SK-N-SH treated with all-trans-retinoic acid at 6 μM for 48 hours (cell line): ENCODE data around the gene POLR2I.

Source experiments
- ARNTL ChIP-seq: fragments of 450-650 bp; formaldehyde crosslinking; IDR thresholded peaks from 2 replicates; pipeline ENCODE4 v1.5.0; 2020; ENCODE audit warnings: low read depth, mild to moderate bottlenecking, moderate library complexity, borderline replicate concordance
- BACH2 ChIP-seq: fragments of 250-450 bp; sonication (Bioruptor Pico); IDR thresholded peaks from 2 replicates; pipeline ENCODE4 v1.9.0; 2021; ENCODE audit warnings: mild to moderate bottlenecking, borderline replicate concordance
- CREB5 ChIP-seq: fragments of 250-450 bp; sonication (Bioruptor Pico); IDR thresholded peaks from 2 replicates; pipeline ENCODE4 v1.5.1; 2020; ENCODE audit warnings: low read depth, mild to moderate bottlenecking, moderate library complexity
- ESRRG ChIP-seq: fragments of 250-450 bp; sonication (Bioruptor Pico); IDR thresholded peaks from 2 replicates; pipeline ENCODE4 v1.6.1; 2021; ENCODE audit warnings: mild to moderate bottlenecking
- GLIS3 ChIP-seq: fragments of 250-450 bp; sonication (Bioruptor Pico); IDR thresholded peaks from 2 replicates; pipeline ENCODE4 v1.5.0; 2020; ENCODE audit warnings: mild to moderate bottlenecking, moderate library complexity
- ISL1 ChIP-seq: fragments of 250-450 bp; sonication (Bioruptor Pico); IDR thresholded peaks from 2 replicates; pipeline ENCODE4 v2.1.2; 2022; ENCODE audit warnings: mild to moderate bottlenecking, moderate library complexity
- OSR1 ChIP-seq: fragments of 250-450 bp; sonication (Bioruptor Pico); IDR thresholded peaks from 2 replicates; pipeline ENCODE4 v1.8.0; 2022; ENCODE audit warnings: moderate library complexity, mild to moderate bottlenecking, inconsistent platforms
- PATZ1 ChIP-seq: fragments of 250-450 bp; sonication (Bioruptor Pico); IDR thresholded peaks from 2 replicates; pipeline ENCODE4 v1.8.0; 2020; ENCODE audit warnings: mild to moderate bottlenecking, moderate library complexity, borderline replicate concordance
- POU6F1 ChIP-seq: fragments of 250-450 bp; sonication (Bioruptor Pico); IDR thresholded peaks from 2 replicates; pipeline ENCODE4 v1.8.0; 2021; ENCODE audit warnings: low read depth, mild to moderate bottlenecking, moderate library complexity, borderline replicate concordance
- PPARA ChIP-seq: fragments of 250-450 bp; sonication (Bioruptor Pico); IDR thresholded peaks from 2 replicates; pipeline ENCODE4 v1.5.0; 2020; ENCODE audit warnings: mild to moderate bottlenecking, borderline replicate concordance
- RARB ChIP-seq: fragments of 250-450 bp; sonication (Bioruptor Pico); IDR thresholded peaks from 2 replicates; pipeline ENCODE4 v1.8.0; 2021; ENCODE audit warnings: mild to moderate bottlenecking, moderate library complexity
- ZFP3 ChIP-seq: fragments of 250-450 bp; sonication (Bioruptor Pico); IDR thresholded peaks from 2 replicates; pipeline ENCODE4 v1.5.0; 2020; ENCODE audit warnings: mild to moderate bottlenecking, moderate library complexity

- TF ChIP-seq PATZ1 (no peak), ISL1 (CRISPR knock-in tag) (no peak), GLIS3 (CRISPR knock-in tag) (no peak), BACH2 (CRISPR knock-in tag) (no peak), RARB (CRISPR knock-in tag) (no peak), ESRRG (CRISPR knock-in tag) (no peak), POU6F1 (CRISPR knock-in tag) (no peak), ZFP3 (CRISPR knock-in tag) (no peak), OSR1 (no peak), CREB5 (no peak), ARNTL (no peak), PPARA (CRISPR knock-in tag) (no peak)
Observed at GRCh38 chr19:36106991-36107390, 7.7 kb downstream of the POLR2I start.
